Islet of Langerhans (tissue), 1 donor: ENCODE results near the gene CPB2.

Source experiments
- FAIRE-seq: peaks from one replicate; lab custom pipeline; 2011; peaks lifted over from hg19 to GRCh38; lab: Jason Lieb, UNC

Gene CPB2, protein sequence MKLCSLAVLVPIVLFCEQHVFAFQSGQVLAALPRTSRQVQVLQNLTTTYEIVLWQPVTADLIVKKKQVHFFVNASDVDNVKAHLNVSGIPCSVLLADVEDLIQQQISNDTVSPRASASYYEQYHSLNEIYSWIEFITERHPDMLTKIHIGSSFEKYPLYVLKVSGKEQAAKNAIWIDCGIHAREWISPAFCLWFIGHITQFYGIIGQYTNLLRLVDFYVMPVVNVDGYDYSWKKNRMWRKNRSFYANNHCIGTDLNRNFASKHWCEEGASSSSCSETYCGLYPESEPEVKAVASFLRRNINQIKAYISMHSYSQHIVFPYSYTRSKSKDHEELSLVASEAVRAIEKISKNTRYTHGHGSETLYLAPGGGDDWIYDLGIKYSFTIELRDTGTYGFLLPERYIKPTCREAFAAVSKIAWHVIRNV

DNA sequence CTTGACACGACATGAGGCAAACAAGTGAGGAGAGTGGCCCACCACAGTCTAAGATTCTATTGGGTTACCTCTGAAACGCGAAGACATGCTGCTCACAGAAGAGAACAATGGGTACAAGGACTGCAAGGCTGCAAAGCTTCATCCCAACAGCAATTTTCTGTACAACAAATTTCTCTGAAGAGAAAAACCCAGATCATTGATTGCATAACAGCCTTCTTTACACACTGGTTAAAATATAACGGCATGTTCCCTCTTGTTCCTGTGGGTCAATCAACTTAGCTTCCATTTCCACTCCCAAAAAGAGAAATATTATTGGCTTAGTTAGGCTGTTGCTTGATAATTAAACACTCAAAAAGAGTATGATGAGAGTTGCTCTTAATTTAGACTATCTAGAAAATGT, at the start of gene CPB2:
Gene CPB2 (minus strand): TSS at position 166 of the 400 bp plus-strand sequence. CDS start 24 bp downstream, at position 142.
- no peak for FAIRE-seq

DNA sequence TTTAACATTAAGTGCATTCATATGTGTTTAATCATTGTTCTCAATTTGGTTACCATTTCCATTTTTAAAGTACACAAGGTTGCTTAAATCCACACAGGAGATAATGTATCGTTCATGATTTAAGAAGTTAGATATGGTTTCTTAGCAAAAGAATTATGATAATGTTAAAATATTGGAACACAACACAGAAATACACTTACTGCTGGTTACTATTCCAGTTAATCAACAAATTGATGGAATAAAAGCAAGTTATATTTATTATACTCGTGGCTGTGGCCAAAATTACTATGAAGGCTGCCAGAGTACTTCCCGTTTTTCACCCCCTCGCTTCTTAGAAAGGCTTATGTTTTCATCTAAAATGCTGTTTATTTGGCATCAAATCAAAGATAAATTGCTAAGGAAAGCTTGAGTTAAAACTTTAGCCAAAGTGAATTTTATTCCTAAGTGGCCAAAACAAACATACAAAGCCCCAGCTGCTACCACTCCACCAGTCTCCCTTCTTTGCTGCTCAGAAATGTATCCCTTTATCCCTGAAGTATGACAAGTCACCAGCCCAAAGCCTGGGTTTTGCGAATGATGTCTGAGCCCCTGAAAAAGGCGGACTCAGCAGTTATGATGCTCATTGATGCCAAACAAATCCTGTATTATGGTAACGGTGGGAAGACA, 49.4 kb upstream of the CPB2 start:
- FAIRE-seq, result no peak

DNA sequence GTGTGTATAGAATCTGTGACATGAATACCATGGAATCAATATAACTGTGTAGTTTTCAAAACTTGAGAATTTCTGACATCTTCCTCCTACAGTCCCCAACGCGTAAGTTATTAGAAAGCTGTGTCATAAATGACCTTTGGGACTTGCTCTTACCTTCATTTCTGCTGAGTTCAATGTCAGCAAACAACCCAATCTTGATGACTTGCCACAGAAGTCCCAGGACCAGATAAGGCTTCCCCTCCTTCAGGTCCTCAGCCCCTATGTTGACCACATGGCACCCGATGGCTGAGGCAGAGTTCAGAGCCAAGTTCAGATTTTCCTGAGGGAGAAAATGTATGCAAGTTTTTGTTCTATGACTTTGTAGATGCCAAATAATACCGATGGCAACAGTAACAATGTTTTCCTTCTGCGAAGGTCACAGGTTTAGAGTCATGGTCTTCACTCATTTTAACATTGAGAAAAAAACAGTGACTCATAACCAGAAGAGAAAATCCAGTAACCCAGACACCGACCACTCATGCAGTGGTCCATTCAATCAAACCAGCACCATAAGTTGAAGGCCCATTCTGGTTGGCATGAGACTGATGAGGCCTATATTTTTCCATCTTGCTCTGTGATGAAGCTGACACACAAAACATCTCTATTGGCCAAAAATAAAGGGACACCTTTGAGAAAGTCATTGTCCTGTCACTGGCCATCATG, 47.9 kb upstream of the CPB2 start:
- FAIRE-seq, result no peak

DNA sequence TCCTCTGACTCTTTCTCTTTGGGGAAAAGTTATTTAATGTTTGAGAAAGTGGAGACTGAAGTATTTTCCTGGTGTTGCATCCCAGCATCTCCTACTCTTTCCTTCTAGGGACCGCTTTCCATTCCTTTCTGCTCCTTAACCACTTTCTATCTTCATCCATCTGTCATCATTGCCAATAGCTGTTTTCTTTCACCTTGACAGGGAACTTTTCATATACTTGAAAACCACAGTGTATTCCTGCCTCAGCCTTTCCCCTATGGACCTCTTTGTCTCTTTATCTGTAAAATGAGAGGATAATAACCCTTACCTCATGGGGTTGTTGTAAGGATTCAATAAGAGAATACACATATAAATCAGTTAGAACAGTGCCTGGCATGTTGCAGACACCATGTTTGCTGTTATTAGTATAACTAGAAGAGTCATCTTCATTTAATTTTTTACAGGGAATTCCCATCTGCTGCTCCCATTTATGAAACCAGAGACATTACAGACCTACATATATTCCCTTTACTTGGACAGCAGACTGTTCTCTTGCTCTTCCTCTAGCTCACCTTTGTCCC, 45.4 kb upstream of the CPB2 start:
- FAIRE-seq, result no peak

DNA sequence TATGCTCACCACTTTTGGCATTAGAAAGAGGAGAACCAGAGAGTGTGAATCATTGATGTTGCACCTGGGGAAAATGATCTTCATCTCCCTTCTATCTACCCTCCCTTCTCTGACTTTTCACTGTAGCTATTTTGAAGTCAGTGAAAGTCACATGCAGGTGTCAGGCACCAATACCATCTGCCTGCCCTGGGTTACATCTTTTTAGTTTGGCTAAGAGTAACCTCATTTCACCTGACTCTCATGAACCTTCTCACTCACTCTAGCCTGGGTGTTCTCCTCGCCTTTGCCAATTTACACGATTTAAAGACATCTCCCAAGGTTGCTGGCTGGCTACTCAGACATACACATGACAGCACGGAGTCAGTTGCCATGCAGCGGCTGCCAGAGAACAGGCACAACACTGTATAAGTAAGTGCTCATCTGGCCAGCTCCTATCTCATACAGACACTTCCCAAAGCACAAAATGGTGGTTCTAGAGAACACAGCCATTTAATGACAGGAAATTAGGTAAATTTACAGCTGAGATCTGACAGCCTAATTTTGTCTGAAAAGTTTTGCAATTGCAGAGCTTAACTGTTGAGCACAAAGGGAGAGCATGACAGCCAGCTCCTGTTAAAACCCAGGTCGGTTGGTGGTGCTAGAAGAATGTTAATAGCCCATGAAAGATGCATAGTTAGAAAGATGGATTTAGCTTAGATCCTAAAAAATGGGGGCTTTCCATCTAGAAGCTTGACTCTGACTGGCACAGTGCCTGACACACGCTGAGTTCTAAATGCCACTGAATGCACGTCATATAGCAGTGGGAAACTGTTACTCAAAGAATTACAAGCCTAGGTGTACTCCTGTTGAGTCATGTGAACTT, 44.7 kb upstream of the CPB2 start:
- no peak for FAIRE-seq

DNA sequence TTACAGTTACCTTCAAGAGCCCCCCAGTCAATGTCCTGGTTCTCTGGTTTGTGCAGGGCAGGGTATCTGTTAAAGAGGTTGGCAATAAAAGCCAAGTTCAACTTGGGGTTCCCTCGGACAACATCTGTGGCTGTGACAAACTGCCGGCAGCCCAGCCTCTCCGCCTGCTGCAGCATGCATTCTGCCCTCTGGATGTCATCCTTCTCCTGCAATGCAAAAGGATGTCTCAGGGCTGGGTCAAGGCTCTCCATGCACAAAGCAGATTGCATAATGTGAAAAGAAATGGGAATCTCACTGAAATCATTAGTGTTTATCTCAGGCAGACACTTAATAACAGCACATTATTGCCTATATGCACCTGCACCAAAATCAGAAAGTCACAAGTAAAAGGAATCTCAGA, 42.1 kb upstream of the CPB2 start:
- no peak for FAIRE-seq

DNA sequence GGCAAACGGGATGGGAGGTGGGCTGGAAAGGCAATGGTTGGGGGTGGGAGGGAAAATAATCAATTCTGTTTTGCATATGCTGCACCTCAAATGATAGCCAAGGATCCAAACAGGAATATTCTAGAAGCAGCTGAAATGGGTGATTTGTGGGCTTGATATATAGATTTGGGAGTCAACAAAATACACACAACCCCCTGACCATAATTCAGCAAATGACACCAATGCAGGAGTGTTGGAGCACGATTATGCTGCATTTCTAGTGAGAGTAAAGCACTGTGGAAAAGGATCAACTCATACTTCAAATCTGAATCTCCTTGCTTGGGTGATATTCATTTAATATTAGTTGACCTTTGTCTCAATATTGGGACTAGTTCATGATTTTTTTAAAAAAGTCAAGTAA, 41.1 kb upstream of the CPB2 start:
- no peak for FAIRE-seq

DNA sequence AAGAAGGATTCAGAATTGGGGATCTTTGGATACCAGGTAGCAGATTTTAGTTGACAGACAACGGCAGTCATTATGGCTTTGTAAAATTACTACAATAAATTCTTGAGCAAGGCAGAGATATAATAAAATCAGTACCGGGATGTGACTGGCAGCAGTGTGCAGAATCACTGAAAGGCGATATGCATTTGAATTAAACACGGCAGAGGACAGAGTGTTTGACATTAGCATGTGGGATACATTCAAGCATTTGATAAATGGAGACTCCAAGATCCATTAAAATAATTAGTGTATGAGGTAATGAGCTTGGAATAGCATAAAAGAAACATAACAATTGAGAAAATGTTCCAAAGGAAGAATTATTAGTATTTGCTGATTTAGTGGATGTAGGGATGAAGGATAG, 40.3 kb upstream of the CPB2 start:
- FAIRE-seq, result no peak

DNA sequence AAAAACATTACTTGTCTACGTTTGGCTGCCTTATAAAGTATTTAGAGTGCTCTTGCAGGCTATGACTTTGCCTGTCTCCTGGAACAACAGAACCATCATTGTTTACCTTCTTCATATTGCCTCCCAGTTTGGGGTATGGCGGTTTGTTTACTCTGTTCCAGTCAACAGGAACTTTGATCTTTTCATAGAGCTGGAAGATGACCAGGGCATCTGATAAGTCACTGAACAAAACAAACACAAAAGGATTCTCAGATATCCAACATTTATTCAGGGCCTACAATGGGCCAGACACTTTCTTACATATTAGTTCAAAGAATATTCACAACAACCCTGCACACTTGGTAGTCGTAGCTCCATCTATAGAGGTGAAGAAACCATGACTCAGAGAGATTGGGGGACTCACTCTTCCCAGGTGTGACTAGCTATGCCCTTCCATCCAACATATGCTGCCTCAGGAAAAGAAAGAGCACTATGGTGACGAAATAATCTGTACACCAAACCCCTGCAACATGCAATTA, 38.4 kb upstream of the CPB2 start:
- FAIRE-seq, result no peak

DNA sequence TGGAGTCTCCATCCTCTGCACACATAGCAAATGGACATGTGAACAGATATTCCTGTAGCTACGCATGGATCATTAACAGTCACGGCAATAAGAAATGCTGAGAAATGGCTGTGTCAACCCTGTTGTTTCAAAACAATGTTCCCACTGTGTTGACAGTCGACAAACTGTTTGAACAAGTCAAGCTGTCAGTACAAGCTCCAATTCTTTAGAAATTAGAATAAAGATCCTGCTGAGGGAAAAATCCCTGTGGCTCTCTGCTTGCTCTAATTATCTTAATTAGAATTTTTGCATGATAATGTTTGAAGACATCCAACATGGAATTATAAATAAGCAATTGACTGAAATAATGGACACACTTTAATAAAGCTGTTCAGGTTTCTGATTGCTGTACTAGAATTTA, 37.9 kb upstream of the CPB2 start:
- FAIRE-seq, result no peak

DNA sequence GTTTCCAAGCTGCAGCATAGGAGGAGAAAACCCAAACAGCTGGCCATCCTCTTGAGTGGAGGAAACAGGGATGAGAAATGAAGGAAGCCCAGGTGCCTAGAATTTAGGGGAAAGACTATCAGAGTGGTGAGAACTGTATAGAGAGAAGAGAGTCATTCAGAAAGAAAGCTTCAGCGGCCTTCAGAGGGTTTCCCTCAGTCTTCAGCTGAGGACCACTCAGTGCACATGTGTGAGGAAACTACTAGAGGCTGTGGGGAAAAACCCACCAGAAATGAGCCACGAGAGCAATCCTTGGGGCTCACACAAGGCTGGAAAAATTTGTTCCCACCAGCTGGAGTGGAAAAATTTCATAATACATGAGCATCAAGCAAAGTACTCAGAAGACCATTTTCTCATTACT, 35.2 kb upstream of the CPB2 start:
- FAIRE-seq, result no peak

DNA sequence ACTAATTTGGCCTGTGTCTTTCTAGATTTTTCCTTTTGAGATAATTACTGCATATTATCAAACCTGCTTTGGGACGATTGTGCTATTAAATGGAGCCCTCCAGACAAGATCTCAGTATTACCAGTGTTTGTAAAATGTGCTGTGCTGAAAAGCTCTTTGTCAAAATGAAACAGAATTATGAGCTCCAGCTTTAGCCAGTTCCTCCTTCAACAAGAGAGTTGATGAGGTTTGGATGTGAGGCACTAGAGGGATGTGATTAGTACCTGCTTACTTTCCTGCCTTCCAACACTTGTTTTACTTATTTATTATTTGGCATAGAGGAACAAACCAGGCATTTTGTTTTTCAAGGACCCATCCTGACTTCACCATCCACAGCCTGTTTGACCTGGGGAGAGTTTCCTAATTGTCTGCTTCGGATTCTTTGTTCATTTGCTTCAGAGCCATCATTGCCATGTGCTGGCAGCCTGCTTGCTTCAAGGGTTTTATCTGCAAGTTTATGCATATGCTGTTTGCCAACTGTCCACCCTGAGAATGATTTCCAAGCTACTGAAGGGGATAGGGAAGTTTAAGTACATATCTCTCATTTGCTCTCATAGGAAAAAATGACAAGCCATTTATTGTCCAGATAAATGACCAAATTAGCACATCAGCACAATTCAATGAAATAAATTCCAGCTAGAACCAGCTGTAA, 32.9 kb upstream of the CPB2 start:
- FAIRE-seq, result no peak

DNA sequence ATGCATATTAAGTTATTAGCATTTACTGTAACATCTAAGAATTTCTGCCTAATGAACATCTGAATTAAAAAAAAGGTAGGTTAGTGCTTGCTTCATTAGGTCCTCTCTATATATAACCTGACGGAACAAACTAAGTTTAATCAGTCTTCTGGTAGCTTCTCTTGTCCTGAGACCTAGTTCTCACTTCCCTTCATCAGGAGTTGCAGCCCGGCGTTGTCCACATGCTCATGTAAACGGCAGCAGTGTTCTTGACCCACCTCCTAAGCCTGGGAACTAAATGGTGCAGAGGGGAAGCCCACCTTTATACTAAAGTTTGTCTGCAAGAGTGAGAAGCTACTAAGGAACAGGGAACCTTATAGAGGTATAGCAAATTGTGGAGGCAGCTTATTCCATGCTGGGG, 31.9 kb upstream of the CPB2 start:
- no peak for FAIRE-seq

DNA sequence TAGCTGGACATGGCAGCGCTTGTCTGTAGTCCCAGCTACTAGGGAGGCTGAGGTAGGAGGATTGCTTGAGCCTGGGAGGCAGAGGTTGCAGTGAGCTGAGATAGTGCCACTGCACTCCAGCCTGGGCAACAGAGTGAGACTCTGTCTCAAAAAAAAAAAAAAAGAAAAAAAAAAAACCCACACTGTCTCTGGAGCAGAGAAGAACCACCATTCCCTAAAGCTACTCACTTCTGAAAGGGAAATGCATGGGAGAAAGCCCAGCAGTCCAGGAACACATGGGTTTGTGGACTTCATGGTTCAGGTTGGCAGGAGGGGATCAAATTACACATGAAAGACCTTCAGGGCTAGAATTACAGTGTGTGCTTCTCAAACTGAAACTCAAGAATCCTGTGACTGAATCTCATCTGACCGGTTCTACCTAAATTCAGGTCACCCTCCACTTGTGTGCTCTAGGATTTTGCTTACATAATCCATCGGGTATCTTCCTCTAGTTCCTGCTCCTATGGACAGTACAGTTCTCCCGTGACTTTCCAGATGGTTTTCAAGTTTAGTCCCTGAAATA, 30.2 kb upstream of the CPB2 start:
- FAIRE-seq, result no peak

DNA sequence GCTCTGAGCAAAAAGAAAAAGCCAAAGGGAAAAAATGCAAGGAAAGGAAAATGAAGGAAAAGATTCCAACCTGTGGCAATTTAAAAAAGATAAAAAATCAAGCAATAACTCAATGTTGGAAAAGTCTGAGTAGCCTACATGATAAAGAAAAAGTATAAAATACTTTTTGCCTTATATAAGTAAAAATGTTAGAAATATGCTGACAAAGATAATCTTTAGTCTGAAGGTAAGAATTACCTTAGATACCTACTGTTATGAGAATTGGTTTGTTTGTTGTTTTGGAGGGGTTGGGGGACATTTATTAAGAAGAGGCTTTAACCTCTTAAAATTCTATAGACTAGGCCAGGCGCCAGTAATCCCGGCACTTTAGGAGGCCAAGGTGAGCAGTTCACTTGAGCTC, 29.7 kb upstream of the CPB2 start:
- FAIRE-seq, result no peak

DNA sequence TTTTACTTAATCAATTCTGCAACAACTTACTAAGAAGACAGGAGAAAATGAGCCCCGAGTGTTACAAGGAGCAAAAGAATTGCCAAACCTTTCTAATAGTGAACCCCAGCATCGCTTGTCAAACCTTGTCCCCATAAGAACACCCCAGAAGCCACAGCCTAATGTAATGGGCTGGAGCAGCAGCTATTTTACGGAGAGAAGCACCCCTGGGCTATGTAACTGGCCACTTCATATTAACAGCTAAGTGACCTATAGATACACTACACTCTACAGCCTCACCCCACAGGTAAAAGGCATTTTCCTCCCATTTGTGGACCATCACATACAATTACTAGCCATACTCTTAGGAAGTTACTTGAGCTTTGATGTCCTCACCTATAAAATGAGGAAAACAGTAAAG, 27.3 kb upstream of the CPB2 start:
- FAIRE-seq, result no peak

DNA sequence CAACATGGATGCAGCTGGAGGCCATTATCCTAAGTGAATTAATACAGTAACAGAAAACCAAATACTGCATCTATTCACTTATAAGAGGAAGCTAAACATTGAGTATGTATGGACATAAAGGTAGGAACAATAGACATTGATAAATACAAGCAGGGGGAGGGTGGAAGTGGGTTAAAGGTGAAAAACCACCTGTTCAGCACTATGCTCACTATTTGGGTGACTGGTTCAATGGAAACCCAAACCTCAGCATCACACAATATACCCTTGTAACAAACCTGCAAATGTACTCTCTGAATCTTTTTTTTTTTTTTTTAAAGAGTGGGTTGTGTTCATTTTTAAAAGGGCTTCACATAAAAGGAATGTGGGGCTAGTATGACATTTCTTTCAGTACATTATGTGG, 26.9 kb upstream of the CPB2 start:
- no peak for FAIRE-seq

DNA sequence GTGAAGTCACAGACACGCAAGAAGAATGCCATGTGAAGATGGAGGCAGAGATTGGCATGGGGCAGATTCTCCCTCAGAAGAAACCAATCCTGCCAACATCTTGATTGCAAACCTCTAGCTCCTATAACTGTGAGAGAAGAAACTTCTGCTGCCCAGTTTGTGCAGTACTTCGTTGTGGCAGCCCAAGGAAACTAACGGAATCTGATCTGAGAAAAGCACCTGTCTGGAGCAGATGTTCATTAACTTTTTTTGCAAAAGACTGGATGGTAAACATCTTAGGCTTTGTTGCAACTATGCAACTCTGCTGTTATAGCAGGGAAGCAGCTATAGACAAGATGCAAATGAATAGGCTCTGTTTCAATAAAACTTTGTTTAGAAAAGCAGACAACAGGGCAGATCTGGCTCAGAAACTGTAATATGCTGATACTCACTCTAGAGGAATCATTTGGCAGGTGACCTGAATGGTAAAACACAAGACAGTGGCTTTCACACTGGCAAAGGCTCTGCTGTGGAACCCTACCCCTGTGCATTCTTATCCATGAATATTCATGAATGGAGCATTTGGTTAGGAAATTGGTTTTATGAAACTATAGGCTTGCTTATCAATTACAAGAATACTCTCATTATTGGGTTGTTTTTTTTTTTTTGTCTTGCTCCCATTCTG, 25.3 kb upstream of the CPB2 start:
- no peak for FAIRE-seq

DNA sequence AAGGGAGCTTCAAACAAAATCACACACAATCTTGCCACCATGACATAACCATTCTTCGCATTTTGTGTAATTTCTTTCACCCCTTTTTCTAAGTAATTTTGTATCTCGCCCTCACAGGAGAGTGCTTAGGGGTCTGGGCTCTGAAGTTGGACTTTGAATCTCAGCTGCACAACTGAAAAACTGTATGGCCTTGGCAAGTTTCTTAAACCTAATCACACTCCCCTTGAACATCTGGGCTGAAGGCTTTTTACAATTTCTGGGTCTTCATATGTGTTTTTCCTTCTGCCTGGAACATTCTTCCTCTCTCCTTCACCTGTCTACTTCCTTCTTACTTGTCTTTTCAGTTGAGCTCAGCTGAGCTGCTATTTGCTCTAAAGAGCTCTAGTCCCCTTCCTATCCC, 24.3 kb upstream of the CPB2 start:
- no peak for FAIRE-seq

DNA sequence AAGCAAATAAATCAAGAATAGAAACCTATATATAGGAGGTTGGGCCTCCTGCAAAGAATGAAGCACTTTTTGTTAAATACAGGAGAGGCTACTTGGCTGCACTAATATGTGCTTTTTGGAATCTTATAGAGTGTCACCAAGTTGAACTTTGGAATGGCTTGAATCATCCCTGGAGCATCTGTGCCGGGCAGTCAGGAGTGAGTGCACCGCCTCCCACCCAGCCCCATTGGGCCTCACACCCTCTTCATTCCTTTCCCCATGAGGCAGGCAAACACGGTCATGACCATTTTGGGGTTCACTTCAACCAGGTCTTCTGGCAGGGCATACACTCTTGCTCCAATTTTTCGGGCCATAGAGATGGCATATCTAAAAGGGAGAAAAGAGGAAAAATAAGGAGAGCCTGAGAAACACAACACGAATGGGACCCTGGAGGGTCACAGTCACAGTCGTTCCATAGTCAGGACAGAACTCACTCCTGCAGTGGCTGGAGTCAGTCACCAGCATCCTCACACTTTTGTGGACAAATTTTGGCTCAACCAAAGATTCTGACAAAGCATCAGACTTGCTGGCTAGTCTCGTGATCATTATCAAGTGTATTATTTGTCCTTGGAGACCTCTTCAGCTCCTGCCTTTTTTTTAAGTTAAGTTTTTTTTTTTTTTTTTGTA, 22.7 kb upstream of the CPB2 start:
- no peak for FAIRE-seq
